ENCODE measurements around the gene TXNRD2. TPM values are rescaled to one million over a fixed set of nuclear protein-coding genes. Genes with fewer than 3 reads are reported as not detected.
"Not testable (repeated sequence)": the region's sequence is repeated elsewhere in the genome, so short reads cannot be mapped to it uniquely, and the experiment has no call there.

TXNRD2 gene
- total RNA-seq, 1 experiment from 2014 or later: 19.7 TPM

- 0 out of 2 replicates have a peak, but pooled peaks cover 5% of the 10 kb centered on the region for H3K79me2 ChIP-seq (ENCODE audit: insufficient read depth, low read length)
- H3K27me3 ChIP-seq (ENCODE audit: insufficient read depth, low read length): no peaks in the 10 kb centered on the region
- H3K9ac ChIP-seq (ENCODE audit: low read length): no peak overlapping the region
- no peak overlapping the region for H3K27ac ChIP-seq (ENCODE audit: low read depth, low read length)
- ATAC-seq (no peak), DNase-seq (ENCODE audit: low read depth, low spot score) (no peak)
- H3K36me3 ChIP-seq (ENCODE audit: control insufficient read depth in 1 of 2, insufficient read depth in 2 of 2, low read length in 2 of 2): no peaks in the 10 kb centered on the region
- intact Hi-C loops (cut with micrococcal nuclease): no loop called here
- ChIA-PET CTCF (no interaction called here), POLR2A (no interaction called here), RAD21 (ENCODE audit: low non-redundant PET in 1 of 2, low total read pairs in 2 of 2, uncharacterized antibody in 2 of 2, unreplicated experiment in 2 of 2) (no interaction called here)
- no peaks in the 10 kb centered on the region; the same call in none of the 2 replicates for H4K20me1 ChIP-seq (ENCODE audit: insufficient read depth)
- H3K4me2 ChIP-seq (ENCODE audit: low read length): no peak overlapping the region
- H2AFZ ChIP-seq (ENCODE audit: low read depth, low read length, poor library complexity, severe bottlenecking): no peak overlapping the region
- H3K9me3 ChIP-seq (ENCODE audit: control insufficient read depth in 1 of 2, insufficient read depth in 1 of 2, low read depth in 1 of 2, low read length in 2 of 2): no peaks in the 10 kb centered on the region
- no TSS peak for BruUV-seq (replicated peaks)
- no peak overlapping the region for H3K4me3 ChIP-seq (replicated peaks in 1 of 2; ENCODE audit: low read depth in 1 of 2, low read length in 2 of 2)
- no peaks in the 10 kb centered on the region for H3K9me2 ChIP-seq (ENCODE audit: insufficient read depth)
- H3K4me1 ChIP-seq (ENCODE audit: control insufficient read depth in 1 of 2, insufficient read depth in 2 of 2, low read length in 2 of 2): no peaks in the 10 kb centered on the region
- no peak for TF ChIP-seq ATF3 (IDR thresholded peaks at IDR 0.05)
- TF ChIP-seq REST (IDR thresholded peaks at IDR 0.05; ENCODE audit: low read depth): no peak
- TF ChIP-seq SRF (IDR thresholded peaks at IDR 0.05; ENCODE audit: low read depth): no peak
- TF ChIP-seq ZNF274 (IDR thresholded peaks at IDR 0.05; ENCODE audit: low read depth, low read length): no peak
- TF ChIP-seq JUND (IDR thresholded peaks at IDR 0.05): no peak
- TF ChIP-seq FOSL1 (IDR thresholded peaks at IDR 0.05; ENCODE audit: low read depth): no peak
- no peak for TF ChIP-seq ZFX (IDR thresholded peaks at IDR 0.05)
- no peak for TF ChIP-seq ZBTB33 (IDR thresholded peaks at IDR 0.05; ENCODE audit: extremely low read depth, insufficient replicate concordance, low read length)
- no peak for TF ChIP-seq SIN3A (IDR thresholded peaks at IDR 0.05; ENCODE audit: low read depth)
- no peak for TF ChIP-seq EZH2 (IDR thresholded peaks at IDR 0.05)
- no peak for TF ChIP-seq POLR2A (IDR thresholded peaks at IDR 0.05; ENCODE audit: borderline replicate concordance, extremely low read depth, insufficient read depth, insufficient read length)
- TF ChIP-seq CBX3 (IDR thresholded peaks at IDR 0.05; ENCODE audit: low read depth): no peak
- TF ChIP-seq EGR1 (IDR thresholded peaks at IDR 0.05; ENCODE audit: low read depth): no peak
Observed at GRCh38 chr22:19834599-19834998, 107.0 kb downstream of the TXNRD2 start.

- H3K9me3 ChIP-seq (ENCODE audit: control insufficient read depth in 1 of 2, insufficient read depth in 1 of 2, low read depth in 1 of 2, low read length in 2 of 2); H3K9ac ChIP-seq (ENCODE audit: low read length); RAD21 ChIA-PET (ENCODE audit: low non-redundant PET in 1 of 2, low total read pairs in 2 of 2, uncharacterized antibody in 2 of 2, unreplicated experiment in 2 of 2); H3K27me3 ChIP-seq (ENCODE audit: insufficient read depth, low read length); BruUV-seq (replicated peaks); H2AFZ ChIP-seq (ENCODE audit: low read depth, low read length, poor library complexity, severe bottlenecking); H3K9me2 ChIP-seq (ENCODE audit: insufficient read depth); intact Hi-C loops (cut with micrococcal nuclease); H3K4me1 ChIP-seq (ENCODE audit: control insufficient read depth in 1 of 2, insufficient read depth in 2 of 2, low read length in 2 of 2); H3K79me2 ChIP-seq (ENCODE audit: insufficient read depth, low read length); H4K20me1 ChIP-seq (ENCODE audit: insufficient read depth); H3K4me3 ChIP-seq (replicated peaks in 1 of 2; ENCODE audit: low read depth in 1 of 2, low read length in 2 of 2); ATAC-seq; H3K36me3 ChIP-seq (ENCODE audit: control insufficient read depth in 1 of 2, insufficient read depth in 2 of 2, low read length in 2 of 2); H3K27ac ChIP-seq (ENCODE audit: low read depth, low read length); DNase-seq (ENCODE audit: low read depth, low spot score); H3K4me2 ChIP-seq (ENCODE audit: low read length); POLR2A ChIA-PET; CTCF ChIA-PET: not testable (repeated sequence)
Observed at GRCh38 chr22:19833327-19833726, 108.3 kb downstream of the TXNRD2 start.

All from HCT116 (cell line).